Stomach (tissue), 4 donors: Measurements from ENCODE around the gene HECTD4.

Experiments
- POLR2A ChIP-seq, 4 donors: fragments of 450-650 bp; IDR thresholded peaks; one replicate each; pipeline ENCODE4 v1.6.1; 2016; ENCODE audit warnings: antibody characterized with exemption in 4 of 4, control low read depth in 2 of 4, mild to moderate bottlenecking in 1 of 4, moderate library complexity in 1 of 4
- POLR2AphosphoS5 ChIP-seq, 3 donors: sonication (generic); formaldehyde crosslinking; IDR thresholded peaks; one replicate each; pipeline ENCODE4 v1.6.1; 2016; ENCODE audit warnings: antibody characterized with exemption in 3 of 3

DNA sequence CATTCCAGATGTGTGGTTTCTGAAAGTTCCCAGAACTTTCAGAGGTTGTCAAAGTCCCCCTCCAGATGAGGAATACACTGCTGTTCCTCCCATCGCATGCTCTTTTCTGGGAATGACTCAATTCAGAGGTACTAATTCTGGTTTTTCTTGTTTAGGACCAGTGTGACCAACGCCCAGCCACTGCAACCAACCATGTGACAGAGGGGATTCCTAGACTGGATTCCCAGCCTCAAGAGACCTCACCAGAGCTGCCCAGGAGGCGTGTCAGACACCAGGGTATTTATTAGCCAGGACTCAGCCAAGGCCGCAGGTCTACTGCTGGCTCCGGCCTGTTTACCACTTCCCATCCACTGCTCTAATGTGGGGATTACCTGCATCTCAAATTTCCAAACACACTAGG is 232.6 kb downstream of the HECTD4 start:
- TF ChIP-seq POLR2AphosphoS5 (IDR thresholded peaks at IDR 0.05) (no peak), POLR2A (IDR thresholded peaks at IDR 0.05) (no peak)
